ENCODE measurements around the gene FRAT1.

Gene FRAT1

GRCh38 chr10:97336446-97336845 lies 17.4 kb downstream of the FRAT1 start:
- Histone ChIP-seq H3F3A (ENCODE audit: control insufficient read depth, insufficient read depth) (peaks cover 4% of the 10 kb centered on the region; the same call in 1 of the 2 replicates), H3K27me3 (ENCODE audit: control insufficient read depth, low read length) (peaks cover 23% of the 10 kb centered on the region), H3K9me2 (replicated peaks; ENCODE audit: control insufficient read depth, low read length) (no peaks in the 10 kb centered on the region), H3K4me2 (ENCODE audit: low read length) (peak overlapping the region; percentile 40), H3K36me3 (ENCODE audit: control insufficient read depth, low read length) (peaks cover 3% of the 10 kb centered on the region; the same call in 1 of the 2 replicates), H4K20me1 (ENCODE audit: control insufficient read depth, insufficient read depth, low read depth, low read length) (no peaks in the 10 kb centered on the region), H3K4me3 (ENCODE audit: low read length) (no peak overlapping the region), H3K9me3 (ENCODE audit: control insufficient read depth, insufficient read depth, low read length) (no peaks in the 10 kb centered on the region), H3K4me1 (ENCODE audit: control insufficient read depth, low read length) (peaks cover 39% of the 10 kb centered on the region), H3K27ac (ENCODE audit: low read depth, low read length) (no peak overlapping the region), H3K79me2 (ENCODE audit: control insufficient read depth, low read length) (peaks cover 24% of the 10 kb centered on the region)
- TF ChIP-seq CTCF (IDR thresholded peaks at IDR 0.05; ENCODE audit: low read depth, low read length, poor library complexity, severe bottlenecking) (no peak), EZH2phosphoT487 (IDR thresholded peaks at IDR 0.05; ENCODE audit: borderline replicate concordance, low read length) (no peak)

GRCh38 chr10:97336942-97337831 lies 18.1 kb downstream of the FRAT1 start:
- Histone ChIP-seq H3K9me2 (replicated peaks; ENCODE audit: control insufficient read depth, low read length) (no peaks in the 10 kb centered on the region), H3K36me3 (ENCODE audit: control insufficient read depth, low read length) (peaks cover 3% of the 10 kb centered on the region; the same call in 1 of the 2 replicates), H3K4me3 (ENCODE audit: low read length) (no peak overlapping the region), H3K9me3 (ENCODE audit: control insufficient read depth, insufficient read depth, low read length) (no peaks in the 10 kb centered on the region), H3F3A (ENCODE audit: control insufficient read depth, insufficient read depth) (peaks cover 4% of the 10 kb centered on the region; the same call in 1 of the 2 replicates), H3K4me2 (ENCODE audit: low read length) (peak overlapping the region; percentile 40; the same call in 1 of the 2 replicates), H3K27ac (ENCODE audit: low read depth, low read length) (no peak overlapping the region), H3K79me2 (ENCODE audit: control insufficient read depth, low read length) (peaks cover 18% of the 10 kb centered on the region), H3K27me3 (ENCODE audit: control insufficient read depth, low read length) (peaks cover 28% of the 10 kb centered on the region), H3K4me1 (ENCODE audit: control insufficient read depth, low read length) (peaks cover 35% of the 10 kb centered on the region), H4K20me1 (ENCODE audit: control insufficient read depth, insufficient read depth, low read depth, low read length) (no peaks in the 10 kb centered on the region)
- TF ChIP-seq CTCF (IDR thresholded peaks at IDR 0.05; ENCODE audit: low read depth, low read length, poor library complexity, severe bottlenecking) (no peak), EZH2phosphoT487 (IDR thresholded peaks at IDR 0.05; ENCODE audit: borderline replicate concordance, low read length) (no peak)

- no peak overlapping the region for H3K27ac ChIP-seq (ENCODE audit: low read depth, low read length)
- no peaks in the 10 kb centered on the region for H3K9me3 ChIP-seq (ENCODE audit: control insufficient read depth, insufficient read depth, low read length)
- peaks cover 4% of the 10 kb centered on the region; the same call in 1 of the 2 replicates for H3F3A ChIP-seq (ENCODE audit: control insufficient read depth, insufficient read depth)
- TF ChIP-seq EZH2phosphoT487 (IDR thresholded peaks at IDR 0.05; ENCODE audit: borderline replicate concordance, low read length) (no peak), CTCF (IDR thresholded peaks at IDR 0.05; ENCODE audit: low read depth, low read length, poor library complexity, severe bottlenecking) (no peak)
- H3K4me1 ChIP-seq (ENCODE audit: control insufficient read depth, low read length): peaks cover 26% of the 10 kb centered on the region
- H3K4me3 ChIP-seq (ENCODE audit: low read length): no peak overlapping the region
- no peaks in the 10 kb centered on the region for H4K20me1 ChIP-seq (ENCODE audit: control insufficient read depth, insufficient read depth, low read depth, low read length)
- no peaks in the 10 kb centered on the region for H3K9me2 ChIP-seq (replicated peaks; ENCODE audit: control insufficient read depth, low read length)
- peaks cover 33% of the 10 kb centered on the region for H3K27me3 ChIP-seq (ENCODE audit: control insufficient read depth, low read length)
- no peak overlapping the region for H3K4me2 ChIP-seq (ENCODE audit: low read length)
- H3K79me2 ChIP-seq (ENCODE audit: control insufficient read depth, low read length): peaks cover 10% of the 10 kb centered on the region
- H3K36me3 ChIP-seq (ENCODE audit: control insufficient read depth, low read length): peaks cover 2% of the 10 kb centered on the region; the same call in 1 of the 2 replicates
Observed at GRCh38 chr10:97338041-97338440, 19.0 kb downstream of the FRAT1 start.
